T-helper 2 cell treated with Interferon-gamma antibody and Interleukin-4, amounts not matched to agents 5 μg/mL and 100 μg/mL, for 36 hours (primary cell): ENCODE results near the gene RENBP.
A peak's percentile ranks its signal among the peaks of the same experiment; 100 is the strongest.
"Not testable (repeated sequence)": the region's sequence is repeated elsewhere in the genome, so short reads cannot be mapped to it uniquely, and the experiment has no call there.

Experiments used
- DNase-seq: peaks from one replicate; pipeline ENCODE4 v3.0.0; 2021; ENCODE audit warnings: low spot score
- H3K27ac Mint-ChIP-seq: one replicate; pipeline ENCODE4 v1.8.0; 2021; ENCODE audit warnings: mild to moderate bottlenecking, mixed read lengths
- H3K27me3 Mint-ChIP-seq: one replicate; pipeline ENCODE4 v1.8.0; 2021; ENCODE audit warnings: low read depth, mixed read lengths
- H3K36me3 Mint-ChIP-seq: one replicate; pipeline ENCODE4 v1.8.0; 2021; ENCODE audit warnings: low read depth, mixed read lengths
- H3K4me1 Mint-ChIP-seq: one replicate; pipeline ENCODE4 v1.8.0; 2021; ENCODE audit warnings: low read depth, mixed read lengths
- H3K4me3 Mint-ChIP-seq: one replicate; pipeline ENCODE4 v1.8.0; 2022; ENCODE audit warnings: mild to moderate bottlenecking, moderate library complexity, mixed read lengths
- H3K9me3 Mint-ChIP-seq: one replicate; pipeline ENCODE4 v1.8.0; 2021; ENCODE audit warnings: mixed read lengths

RENBP gene

GRCh38 chrX:153944140-153944799 is at the start of gene RENBP:
RENBP (minus strand) TSS chrX:153944643; CDS start chrX:153944610, 33 bp downstream.
- Mint-ChIP-seq H3K27ac (peak within 1 kb of the TSS; percentile 83), H3K36me3 (peaks cover 11% of the 10 kb centered on the region), H3K4me3 (peak within 1 kb of the TSS; percentile 84), H3K9me3 (no peaks in the 10 kb centered on the region), H3K27me3 (no peaks in the 10 kb centered on the region), H3K4me1 (peaks cover 7% of the 10 kb centered on the region)
- no peak for DNase-seq

GRCh38 chrX:153993978-153994377 is 49.5 kb upstream of the RENBP start:
- Mint-ChIP-seq H3K4me1 (peaks cover 6% of the 10 kb centered on the region), H3K27me3 (no peaks in the 10 kb centered on the region), H3K27ac (no peak overlapping the region), H3K4me3 (no peak overlapping the region), H3K9me3 (no peaks in the 10 kb centered on the region), H3K36me3 (no peaks in the 10 kb centered on the region)
- no peak for DNase-seq

DNA sequence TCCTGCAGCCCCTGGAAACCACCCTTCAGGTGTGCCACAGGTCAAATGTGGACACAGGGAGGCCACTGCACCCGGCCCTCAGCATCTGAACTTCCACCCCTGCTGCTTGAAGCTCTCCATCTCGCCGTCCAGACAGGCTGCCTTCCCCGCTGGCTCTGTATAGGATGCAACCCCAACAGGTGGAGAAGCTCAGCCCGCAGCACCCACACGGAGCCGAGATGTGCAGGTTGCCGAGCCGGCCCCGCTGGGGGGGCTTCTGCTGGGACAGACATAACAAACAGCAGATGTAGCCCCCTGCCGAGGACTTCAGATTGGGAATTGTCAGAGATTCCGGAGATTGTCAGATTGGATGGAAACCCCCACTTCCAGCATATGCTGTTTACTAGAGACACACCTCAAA is 48.6 kb upstream of the RENBP start:
- H3K27ac Mint-ChIP-seq: no peak overlapping the region
- H3K9me3 Mint-ChIP-seq: no peaks in the 10 kb centered on the region
- H3K27me3 Mint-ChIP-seq: no peaks in the 10 kb centered on the region
- no peak for DNase-seq
- no peak overlapping the region for H3K4me3 Mint-ChIP-seq
- no peaks in the 10 kb centered on the region for H3K36me3 Mint-ChIP-seq
- peaks cover 6% of the 10 kb centered on the region for H3K4me1 Mint-ChIP-seq

DNA sequence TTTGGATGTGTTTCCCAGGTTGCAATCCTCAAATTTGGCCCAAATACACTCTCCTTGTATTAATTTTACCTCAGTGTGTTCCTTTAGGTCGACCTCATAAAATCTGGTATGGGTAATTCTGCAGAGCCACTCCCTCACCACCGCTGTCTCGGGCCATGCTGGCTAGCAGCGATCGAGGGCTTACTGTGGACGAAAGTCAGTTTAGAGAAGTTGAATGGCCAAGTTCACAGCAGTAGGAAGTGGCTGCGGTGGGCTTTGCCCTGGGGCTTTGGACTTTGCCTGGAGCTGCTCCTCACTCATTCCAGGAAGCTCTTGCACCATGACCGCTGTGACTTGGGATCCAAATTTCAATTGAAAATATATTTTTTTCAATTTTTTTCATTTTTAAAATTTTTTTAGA is 47.7 kb upstream of the RENBP start:
- no peaks in the 10 kb centered on the region for H3K27me3 Mint-ChIP-seq
- H3K36me3 Mint-ChIP-seq: no peaks in the 10 kb centered on the region
- H3K9me3 Mint-ChIP-seq: no peaks in the 10 kb centered on the region
- H3K4me1 Mint-ChIP-seq: peaks cover 6% of the 10 kb centered on the region
- no peak overlapping the region for H3K4me3 Mint-ChIP-seq
- no peak overlapping the region for H3K27ac Mint-ChIP-seq
- no peak for DNase-seq

DNA sequence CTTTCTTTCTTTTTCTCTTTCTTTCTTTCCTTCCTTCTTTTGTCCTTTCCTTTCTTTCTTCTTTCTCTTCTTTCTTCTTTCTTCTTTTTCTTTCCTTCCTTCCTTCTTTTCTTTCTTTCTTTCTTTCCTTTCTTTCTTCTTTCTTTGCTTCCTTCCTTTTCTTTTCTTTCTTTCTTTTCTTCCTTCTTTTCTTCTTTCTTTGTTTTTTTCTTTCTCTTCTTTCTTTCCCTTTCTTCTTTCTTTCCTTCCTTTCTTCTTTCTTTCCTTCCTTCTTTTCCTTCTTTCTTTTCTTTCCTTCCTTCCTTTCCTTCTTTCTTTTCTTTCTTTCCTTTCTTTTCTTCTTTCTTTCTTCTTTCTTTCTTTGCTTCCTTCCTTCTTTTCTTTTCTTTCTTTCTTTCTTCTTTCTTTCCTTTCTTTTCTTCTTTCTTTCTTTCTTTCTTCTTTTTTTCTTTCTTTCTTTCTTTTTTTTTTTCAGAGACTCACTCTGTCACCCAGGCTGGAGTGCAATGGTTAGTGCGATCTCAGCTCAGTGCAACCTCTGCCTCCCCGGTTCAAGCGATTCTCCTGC is 46.7 kb upstream of the RENBP start:
- Mint-ChIP-seq H3K27me3 (no peaks in the 10 kb centered on the region), H3K36me3 (no peaks in the 10 kb centered on the region), H3K4me3 (no peak overlapping the region), H3K27ac (no peak overlapping the region), H3K9me3 (no peaks in the 10 kb centered on the region), H3K4me1 (peaks cover 6% of the 10 kb centered on the region)
- no peak for DNase-seq

DNA sequence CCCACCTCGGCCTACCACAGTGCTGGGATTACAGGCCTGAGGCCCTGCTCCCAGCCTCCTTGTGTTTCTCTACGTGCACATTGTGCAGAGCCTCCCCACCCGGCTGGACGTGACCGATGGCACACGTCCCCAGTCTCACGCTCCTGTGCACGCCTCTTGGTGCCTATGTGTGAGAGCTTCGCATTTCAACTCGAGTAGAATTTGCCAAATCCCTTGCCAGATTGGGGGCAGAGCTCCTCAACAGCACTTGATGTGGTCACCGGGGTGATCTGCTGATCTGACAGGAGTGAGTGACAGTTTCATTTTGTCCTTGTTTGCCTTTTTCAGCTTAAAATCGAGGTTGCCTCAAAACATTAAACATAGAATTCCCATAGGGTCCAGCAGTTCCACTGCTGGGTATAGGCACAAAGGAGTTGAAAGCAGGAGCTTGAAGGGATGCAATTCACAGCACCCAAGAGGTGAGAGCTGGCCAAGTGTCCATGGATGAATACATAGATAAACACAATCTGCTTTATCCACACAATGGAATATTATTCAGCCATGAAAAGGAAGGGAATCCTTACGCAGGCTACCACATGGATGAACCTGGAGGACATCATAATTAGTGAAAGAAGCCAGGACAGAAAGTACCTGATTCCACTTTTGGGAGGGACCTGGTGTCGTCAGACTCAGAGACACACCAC is 45.7 kb upstream of the RENBP start:
- no peak overlapping the region for H3K4me3 Mint-ChIP-seq
- no peak for DNase-seq
- peaks cover 6% of the 10 kb centered on the region for H3K4me1 Mint-ChIP-seq
- H3K9me3 Mint-ChIP-seq: no peaks in the 10 kb centered on the region
- H3K27ac Mint-ChIP-seq: no peak overlapping the region
- H3K36me3 Mint-ChIP-seq: no peaks in the 10 kb centered on the region
- no peaks in the 10 kb centered on the region for H3K27me3 Mint-ChIP-seq

GRCh38 chrX:153988493-153988892 is 44.0 kb upstream of the RENBP start:
- no peaks in the 10 kb centered on the region for H3K27me3 Mint-ChIP-seq
- peaks cover 14% of the 10 kb centered on the region for H3K4me1 Mint-ChIP-seq
- no peaks in the 10 kb centered on the region for H3K36me3 Mint-ChIP-seq
- DNase-seq: no peak
- no peak overlapping the region for H3K27ac Mint-ChIP-seq
- no peaks in the 10 kb centered on the region for H3K9me3 Mint-ChIP-seq
- H3K4me3 Mint-ChIP-seq: no peak overlapping the region

- DNase-seq: no peak
- Mint-ChIP-seq H3K36me3 (no peaks in the 10 kb centered on the region), H3K27me3 (no peaks in the 10 kb centered on the region), H3K4me3 (peak overlapping the region; percentile 77), H3K9me3 (no peaks in the 10 kb centered on the region), H3K4me1 (peaks cover 36% of the 10 kb centered on the region), H3K27ac (peak overlapping the region; percentile 93)
Observed at GRCh38 chrX:153984351-153985178, 40.1 kb upstream of the RENBP start.

DNA sequence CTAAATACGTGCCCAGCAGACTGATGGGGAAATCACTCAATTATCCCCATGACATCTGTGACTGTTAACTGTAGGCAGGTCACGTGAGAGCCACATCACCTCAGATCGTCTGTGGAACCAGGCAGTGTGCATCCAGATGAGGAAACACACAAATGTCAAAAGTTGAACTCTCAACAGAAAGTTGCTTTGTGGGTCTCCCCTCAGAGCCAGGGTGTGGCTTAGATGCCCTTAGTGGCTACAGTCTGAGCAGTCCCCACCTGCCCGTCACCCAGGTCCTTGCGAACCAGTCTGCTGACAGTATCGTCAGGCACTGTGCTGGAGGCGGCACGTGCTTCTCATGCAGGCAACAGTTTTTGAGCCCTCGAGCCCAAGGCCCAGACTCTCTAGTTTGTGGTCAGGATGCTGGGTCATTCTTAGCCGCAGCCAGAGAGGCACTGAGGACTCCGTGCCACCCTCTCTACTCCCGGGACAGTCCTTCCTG is 38.9 kb upstream of the RENBP start:
- no peak for DNase-seq
- H3K4me1 Mint-ChIP-seq: peaks cover 33% of the 10 kb centered on the region
- no peaks in the 10 kb centered on the region for H3K36me3 Mint-ChIP-seq
- no peaks in the 10 kb centered on the region for H3K9me3 Mint-ChIP-seq
- peak overlapping the region; percentile 70 for H3K27ac Mint-ChIP-seq
- H3K4me3 Mint-ChIP-seq: peak overlapping the region; percentile 84
- no peaks in the 10 kb centered on the region for H3K27me3 Mint-ChIP-seq

DNA sequence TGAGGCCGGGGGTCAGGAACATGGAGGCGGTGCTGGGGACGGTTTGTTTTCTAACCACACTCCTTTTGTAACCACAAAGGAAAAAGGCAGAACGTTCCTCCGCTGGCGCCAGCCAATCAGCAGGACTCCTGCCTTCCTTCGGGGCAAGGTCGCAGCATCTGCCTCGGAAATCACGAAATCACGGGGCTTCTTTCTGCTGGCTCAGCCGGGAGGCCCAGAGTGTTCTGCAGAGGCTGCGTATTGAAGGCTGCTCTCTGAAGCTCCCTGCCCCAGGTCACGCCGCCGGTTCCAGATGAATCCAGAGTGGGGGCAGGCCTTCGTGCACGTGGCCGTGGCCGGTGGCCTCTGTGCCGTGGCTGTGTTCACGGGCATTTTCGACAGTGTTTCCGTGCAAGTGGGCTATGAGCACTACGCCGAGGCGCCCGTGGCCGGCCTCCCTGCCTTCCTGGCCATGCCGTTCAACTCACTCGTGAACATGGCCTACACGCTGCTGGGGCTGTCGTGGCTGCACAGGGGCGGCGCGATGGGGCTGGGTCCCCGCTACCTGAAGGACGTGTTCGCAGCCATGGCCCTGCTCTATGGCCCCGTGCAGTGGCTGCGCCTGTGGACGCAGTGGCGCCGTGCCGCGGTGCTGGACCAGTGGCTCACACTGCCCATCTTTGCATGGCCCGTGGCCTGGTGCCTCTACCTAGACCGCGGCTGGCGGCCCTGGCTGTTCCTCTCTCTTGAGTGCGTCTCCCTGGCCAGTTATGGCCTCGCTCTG is 37.5 kb upstream of the RENBP start:
- DNase-seq: peak; percentile 81
- peaks cover 33% of the 10 kb centered on the region for H3K4me1 Mint-ChIP-seq
- H3K9me3 Mint-ChIP-seq: no peaks in the 10 kb centered on the region
- H3K4me3 Mint-ChIP-seq: peak overlapping the region; percentile 84
- no peaks in the 10 kb centered on the region for H3K36me3 Mint-ChIP-seq
- H3K27me3 Mint-ChIP-seq: no peaks in the 10 kb centered on the region
- H3K27ac Mint-ChIP-seq: peak overlapping the region; percentile 93

GRCh38 chrX:153981231-153981630 is 36.8 kb upstream of the RENBP start:
- Mint-ChIP-seq H3K4me3 (peak overlapping the region; percentile 84), H3K9me3 (no peaks in the 10 kb centered on the region), H3K4me1 (peaks cover 33% of the 10 kb centered on the region), H3K27me3 (no peaks in the 10 kb centered on the region), H3K36me3 (no peaks in the 10 kb centered on the region), H3K27ac (peak overlapping the region; percentile 93)
- no peak for DNase-seq

GRCh38 chrX:153980394-153980793 is 36.0 kb upstream of the RENBP start:
- not testable (repeated sequence) for H3K9me3 Mint-ChIP-seq, H3K36me3 Mint-ChIP-seq, DNase-seq, H3K27me3 Mint-ChIP-seq
- Mint-ChIP-seq H3K27ac (peak overlapping the region; percentile 88), H3K4me3 (peak overlapping the region; percentile 76), H3K4me1 (peaks cover 36% of the 10 kb centered on the region)

GRCh38 chrX:153974726-153975286 is 30.4 kb upstream of the RENBP start:
- no peak for DNase-seq
- H3K4me3 Mint-ChIP-seq: peak overlapping the region; percentile 86
- H3K36me3 Mint-ChIP-seq: peaks cover 7% of the 10 kb centered on the region
- H3K27ac Mint-ChIP-seq: peak overlapping the region; percentile 96
- no peaks in the 10 kb centered on the region for H3K27me3 Mint-ChIP-seq
- peaks cover 13% of the 10 kb centered on the region for H3K4me1 Mint-ChIP-seq
- no peaks in the 10 kb centered on the region for H3K9me3 Mint-ChIP-seq
